Measurements from ENCODE around the gene OR2W1.

The OR2W1 gene

GRCh38 chr6:28996844-28997510, 48.0 kb downstream of the OR2W1 start:
- DNase-seq (ENCODE audit: low spot score) = no peak

GRCh38 chr6:28995093-28995650, 49.8 kb downstream of the OR2W1 start:
- no peak for DNase-seq (ENCODE audit: low spot score)

Data from CD4-positive, alpha-beta T cell treated with Interleukin-2 at 100 ng/mL for 4 hours (primary cell).